ENCODE measurements around the gene APOL1.
"Not testable (repeated sequence)": the region's sequence is repeated elsewhere in the genome, so short reads cannot be mapped to it uniquely, and the experiment has no call there.

DNA sequence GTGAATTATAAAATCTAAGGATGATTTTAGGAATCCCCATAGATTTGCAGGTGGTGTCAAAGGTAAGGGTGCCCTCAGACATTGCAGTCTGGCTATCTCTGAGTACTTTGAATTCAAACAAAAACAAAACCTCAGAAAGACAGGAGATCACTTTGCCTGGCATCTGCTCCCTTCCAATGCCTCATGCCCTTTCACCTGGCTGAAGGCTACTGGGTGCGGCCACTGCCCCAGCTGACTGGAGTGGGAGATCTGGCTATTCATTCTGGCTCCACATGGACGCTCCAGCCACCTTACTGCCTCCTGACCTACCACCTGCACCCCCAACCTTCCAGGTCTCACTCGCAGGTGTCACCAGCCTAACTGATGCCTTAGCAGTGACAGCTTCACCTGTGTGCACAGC lies 23.3 kb upstream of the APOL1 start:
- TF ChIP-seq, protein P1, sequence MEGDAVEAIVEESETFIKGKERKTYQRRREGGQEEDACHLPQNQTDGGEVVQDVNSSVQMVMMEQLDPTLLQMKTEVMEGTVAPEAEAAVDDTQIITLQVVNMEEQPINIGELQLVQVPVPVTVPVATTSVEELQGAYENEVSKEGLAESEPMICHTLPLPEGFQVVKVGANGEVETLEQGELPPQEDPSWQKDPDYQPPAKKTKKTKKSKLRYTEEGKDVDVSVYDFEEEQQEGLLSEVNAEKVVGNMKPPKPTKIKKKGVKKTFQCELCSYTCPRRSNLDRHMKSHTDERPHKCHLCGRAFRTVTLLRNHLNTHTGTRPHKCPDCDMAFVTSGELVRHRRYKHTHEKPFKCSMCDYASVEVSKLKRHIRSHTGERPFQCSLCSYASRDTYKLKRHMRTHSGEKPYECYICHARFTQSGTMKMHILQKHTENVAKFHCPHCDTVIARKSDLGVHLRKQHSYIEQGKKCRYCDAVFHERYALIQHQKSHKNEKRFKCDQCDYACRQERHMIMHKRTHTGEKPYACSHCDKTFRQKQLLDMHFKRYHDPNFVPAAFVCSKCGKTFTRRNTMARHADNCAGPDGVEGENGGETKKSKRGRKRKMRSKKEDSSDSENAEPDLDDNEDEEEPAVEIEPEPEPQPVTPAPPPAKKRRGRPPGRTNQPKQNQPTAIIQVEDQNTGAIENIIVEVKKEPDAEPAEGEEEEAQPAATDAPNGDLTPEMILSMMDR (IDR thresholded peaks at IDR 0.05) = not testable (repeated sequence)
- not testable (repeated sequence) for TF ChIP-seq ZFX (IDR thresholded peaks at IDR 0.05; ENCODE audit: borderline replicate concordance)

Data from 22Rv1 (cell line).